Colonic mucosa (tissue), 4 donors: ENCODE results near the gene ATXN10. TPM values are rescaled to one million over a fixed set of nuclear protein-coding genes. Genes with fewer than 3 reads are reported as not detected.

Source experiments
- DNase-seq: peaks from one replicate; pipeline ENCODE4 v3.0.0-alpha.2; 2020
- H3K27ac ChIP-seq: fragments of 200-600 bp; one replicate; pipeline ENCODE4 v1.8.0; 2021
- H3K27me3 ChIP-seq: fragments of 200-600 bp; one replicate; pipeline ENCODE4 v1.8.0; 2021
- H3K36me3 ChIP-seq: fragments of 200-600 bp; one replicate; pipeline ENCODE4 v1.8.0; 2021
- H3K4me1 ChIP-seq: fragments of 200-600 bp; one replicate; pipeline ENCODE4 v1.8.0; 2021; ENCODE audit warnings: mild to moderate bottlenecking
- H3K4me3 ChIP-seq: fragments of 200-600 bp; one replicate; pipeline ENCODE4 v1.8.0; 2021
- H3K9ac ChIP-seq, 2 donors: one replicate each; pipeline ENCODE4 v1.7.0; 2013; ENCODE audit warnings: control low read depth in 2 of 2, low read depth in 2 of 2, low read length in 2 of 2
- H3K9me3 ChIP-seq: fragments of 200-600 bp; one replicate; pipeline ENCODE4 v1.8.0; 2021
- intact Hi-C: fragments of 100-400 bp; cut with DNase I; formaldehyde crosslinking; loops from one replicate; pipeline ENCODE4 v1.14.1; 2022
- total RNA-seq, 2 donors: library from RNA; stranded (reverse); fragmentation: NEBNext Ultra II Directional in 1 of 2; extraction: Animal tissue kit (Norgen Biotek cat#: 25700) in 1 of 2; gene quantifications; one replicate each; pipeline ENCODE4 v1.2.1, GENCODE V29; 2021
- TF ChIP-seq, protein P1 (sequence below): fragments of 200-600 bp; IDR thresholded peaks from one replicate; pipeline ENCODE4 v1.8.0; 2022; ENCODE audit warnings: antibody characterized with exemption, mild to moderate bottlenecking
- donor health status: healthy.
- donor health status: DM: no; HTN: no; CAD: no.
- donor health status: DM: no; HTN: no; CAD: no.

ATXN10 gene
- total RNA-seq, 2 donors from 2014 or later: 90.5 to 94.9 TPM

DNA sequence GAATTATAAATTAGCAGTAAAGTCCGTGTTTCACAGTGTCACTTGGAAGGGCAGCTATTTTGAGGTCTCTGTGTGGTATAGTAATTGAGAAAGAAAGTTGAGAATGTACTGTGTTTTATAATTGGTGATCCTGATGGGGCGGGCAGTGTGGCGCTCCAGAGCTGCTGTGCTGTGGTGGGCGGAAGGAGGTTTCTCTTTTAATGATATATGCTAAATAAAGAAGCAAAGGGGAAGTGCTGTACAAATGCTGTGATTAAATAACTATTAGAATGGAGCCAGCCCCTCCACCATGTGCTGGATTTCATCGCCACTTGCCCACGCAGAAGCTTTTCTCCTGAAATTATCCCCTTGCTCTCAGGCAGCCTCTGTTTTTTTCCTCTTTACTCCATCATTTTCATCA, 24.6 kb downstream of the ATXN10 start:
- Histone ChIP-seq H3K4me1 (no peaks in the 10 kb centered on the region), H3K9me3 (no peaks in the 10 kb centered on the region), H3K27ac (no peak overlapping the region), H3K36me3 (no peaks in the 10 kb centered on the region), H3K27me3 (no peaks in the 10 kb centered on the region), H3K4me3 (no peak overlapping the region), H3K9ac (no peak overlapping the region)
- TF ChIP-seq, protein P1, sequence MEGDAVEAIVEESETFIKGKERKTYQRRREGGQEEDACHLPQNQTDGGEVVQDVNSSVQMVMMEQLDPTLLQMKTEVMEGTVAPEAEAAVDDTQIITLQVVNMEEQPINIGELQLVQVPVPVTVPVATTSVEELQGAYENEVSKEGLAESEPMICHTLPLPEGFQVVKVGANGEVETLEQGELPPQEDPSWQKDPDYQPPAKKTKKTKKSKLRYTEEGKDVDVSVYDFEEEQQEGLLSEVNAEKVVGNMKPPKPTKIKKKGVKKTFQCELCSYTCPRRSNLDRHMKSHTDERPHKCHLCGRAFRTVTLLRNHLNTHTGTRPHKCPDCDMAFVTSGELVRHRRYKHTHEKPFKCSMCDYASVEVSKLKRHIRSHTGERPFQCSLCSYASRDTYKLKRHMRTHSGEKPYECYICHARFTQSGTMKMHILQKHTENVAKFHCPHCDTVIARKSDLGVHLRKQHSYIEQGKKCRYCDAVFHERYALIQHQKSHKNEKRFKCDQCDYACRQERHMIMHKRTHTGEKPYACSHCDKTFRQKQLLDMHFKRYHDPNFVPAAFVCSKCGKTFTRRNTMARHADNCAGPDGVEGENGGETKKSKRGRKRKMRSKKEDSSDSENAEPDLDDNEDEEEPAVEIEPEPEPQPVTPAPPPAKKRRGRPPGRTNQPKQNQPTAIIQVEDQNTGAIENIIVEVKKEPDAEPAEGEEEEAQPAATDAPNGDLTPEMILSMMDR: no peak
- no peak for DNase-seq
- intact Hi-C loops: no loop called here

DNA sequence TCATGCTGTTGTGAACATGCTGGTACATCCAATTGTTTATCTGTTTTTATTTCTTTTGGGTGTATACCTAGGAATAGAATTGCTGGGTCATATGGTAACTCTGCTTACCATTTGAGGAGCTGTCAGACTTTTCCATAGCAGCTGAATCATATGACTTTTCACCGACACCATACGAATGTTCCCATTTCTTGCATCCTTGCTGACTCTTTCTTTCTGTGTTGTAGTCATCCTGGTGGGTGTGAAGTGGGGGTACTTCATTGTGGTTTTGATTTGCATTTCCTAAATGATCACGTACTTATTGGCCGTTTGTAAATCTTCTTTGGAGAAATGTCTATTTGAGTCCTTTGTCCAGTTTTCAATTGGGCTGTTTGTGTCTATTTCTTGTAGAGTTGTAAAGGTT, 26.5 kb downstream of the ATXN10 start:
- Histone ChIP-seq H3K27ac (no peak overlapping the region), H3K4me3 (no peak overlapping the region), H3K9me3 (no peaks in the 10 kb centered on the region), H3K9ac (no peak overlapping the region), H3K4me1 (no peaks in the 10 kb centered on the region), H3K27me3 (no peaks in the 10 kb centered on the region), H3K36me3 (no peaks in the 10 kb centered on the region)
- TF ChIP-seq, protein P1: no peak
- intact Hi-C loops: no loop called here
- no peak for DNase-seq

DNA sequence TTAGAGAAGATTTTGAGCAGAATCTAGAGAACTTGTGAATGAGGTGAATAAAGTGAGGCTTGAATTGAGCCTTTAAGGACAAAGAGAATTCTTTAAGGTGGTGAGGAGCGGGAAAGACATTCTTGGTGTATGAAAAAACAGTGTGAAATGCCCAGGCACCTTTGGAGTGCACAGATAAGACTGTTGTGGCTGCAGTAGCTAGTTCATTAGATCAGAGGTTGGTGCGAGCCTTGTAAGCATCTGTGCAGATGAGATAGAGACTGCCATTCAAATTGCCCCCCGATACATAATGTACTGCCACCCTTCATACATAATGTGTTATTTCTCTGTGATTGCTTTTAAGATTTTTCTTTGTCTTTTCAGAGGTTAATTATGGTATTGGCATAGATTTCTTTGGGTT, 31.3 kb downstream of the ATXN10 start:
- no peak for DNase-seq
- Histone ChIP-seq H3K4me3 (no peak overlapping the region), H3K9ac (no peak overlapping the region), H3K36me3 (no peaks in the 10 kb centered on the region), H3K27ac (no peak overlapping the region), H3K9me3 (no peaks in the 10 kb centered on the region), H3K27me3 (no peaks in the 10 kb centered on the region), H3K4me1 (no peaks in the 10 kb centered on the region)
- intact Hi-C loops: no loop called here
- TF ChIP-seq, protein P1: no peak

DNA sequence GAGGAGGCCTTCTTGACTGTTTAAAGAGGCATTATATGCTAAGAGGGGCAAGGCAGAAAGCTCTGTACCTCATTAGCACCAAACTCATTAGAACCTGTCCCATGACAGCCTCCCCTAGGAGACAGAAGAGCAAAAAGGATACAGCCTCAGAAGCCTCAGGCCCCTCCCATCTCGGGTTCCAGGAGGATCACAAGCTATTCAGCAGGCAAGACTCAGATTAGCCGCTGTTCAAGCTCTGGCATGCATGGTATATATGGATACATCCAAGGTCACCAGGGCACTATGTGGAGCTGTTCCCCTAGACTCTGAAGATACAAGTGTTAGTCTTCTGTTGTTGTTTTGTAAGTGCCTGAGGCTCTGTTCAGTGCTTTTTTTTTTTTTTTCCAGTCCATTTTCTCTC, 32.1 kb downstream of the ATXN10 start:
- TF ChIP-seq, protein P1: no peak
- Histone ChIP-seq H3K4me3 (no peak overlapping the region), H3K27me3 (no peaks in the 10 kb centered on the region), H3K4me1 (no peaks in the 10 kb centered on the region), H3K9ac (no peak overlapping the region), H3K9me3 (no peaks in the 10 kb centered on the region), H3K27ac (no peak overlapping the region), H3K36me3 (no peaks in the 10 kb centered on the region)
- intact Hi-C loops: no loop called here
- DNase-seq: no peak

DNA sequence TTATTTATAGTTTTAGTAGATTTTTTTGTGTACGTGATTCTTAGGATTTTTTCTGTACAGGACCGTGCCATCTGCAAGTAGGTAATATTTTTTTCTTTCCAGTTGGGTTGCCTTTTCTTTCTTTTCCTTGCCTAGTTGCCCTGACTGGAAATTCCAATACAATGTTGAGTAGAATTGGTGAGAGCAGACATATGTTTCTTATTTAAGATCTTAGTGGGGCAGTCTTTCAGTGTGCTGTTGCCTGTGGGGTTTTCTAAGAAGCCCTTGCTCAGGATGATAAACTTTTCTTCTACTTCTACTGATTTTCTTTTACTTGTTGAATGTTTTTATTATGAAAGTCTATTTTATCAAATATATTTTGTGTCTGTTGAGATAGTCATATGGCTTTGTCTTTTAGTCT, 33.0 kb downstream of the ATXN10 start:
- TF ChIP-seq, protein P1: no peak
- Histone ChIP-seq H3K27ac (no peak overlapping the region), H3K27me3 (no peaks in the 10 kb centered on the region), H3K4me3 (no peak overlapping the region), H3K4me1 (no peaks in the 10 kb centered on the region), H3K36me3 (no peaks in the 10 kb centered on the region), H3K9ac (no peak overlapping the region), H3K9me3 (no peaks in the 10 kb centered on the region)
- DNase-seq: no peak
- intact Hi-C loops: no loop called here

DNA sequence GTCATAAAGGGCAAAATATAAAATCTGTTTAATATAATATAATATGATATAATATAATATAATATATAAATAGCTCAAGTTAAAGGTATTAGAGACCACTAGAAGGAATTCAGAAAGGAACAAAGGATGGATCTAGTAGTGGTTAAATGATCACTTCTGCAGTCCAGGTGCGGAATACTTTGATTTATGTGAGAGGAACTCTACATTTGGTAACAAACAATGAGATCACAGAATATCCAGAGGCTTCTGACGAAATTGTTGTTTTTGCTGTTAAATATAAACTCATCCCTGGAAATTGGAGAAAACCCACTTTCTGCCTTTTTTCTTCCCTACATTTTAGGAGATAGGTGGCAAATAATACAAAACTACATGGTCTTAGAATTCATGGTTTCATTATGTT, 36.0 kb downstream of the ATXN10 start:
- Histone ChIP-seq H3K9me3 (no peaks in the 10 kb centered on the region), H3K27ac (no peak overlapping the region), H3K27me3 (no peaks in the 10 kb centered on the region), H3K4me1 (no peaks in the 10 kb centered on the region), H3K9ac (no peak overlapping the region), H3K4me3 (no peak overlapping the region), H3K36me3 (no peaks in the 10 kb centered on the region)
- intact Hi-C loops: no loop called here
- DNase-seq: no peak
- TF ChIP-seq, protein P1: no peak
